RWPE2 (cell line): ENCODE measurements around the gene SLC6A16.

Experiments
- ATAC-seq: fragments of 200-7000 bp; cut with Tn5 transposase; 3 replicates; pipeline ENCODE4 v1.9.1; 2021; ENCODE audit warnings: low read depth
- DNase-seq: peaks from one replicate; pipeline ENCODE4 v3.0.0-alpha.2; 2020; ENCODE audit warnings: low spot score
- H3K27ac ChIP-seq: fragments of 450-650 bp; 2 replicates; pipeline ENCODE4 v1.5.1; 2017; ENCODE audit warnings: mild to moderate bottlenecking; ENCODE audit not compliant: poor library complexity, severe bottlenecking
- H3K27me3 ChIP-seq: fragments of 250-450 bp; sonication (Bioruptor Pico); 2 replicates; pipeline ENCODE4 v1.5.1; 2021; ENCODE audit warnings: mild to moderate bottlenecking, moderate library complexity; ENCODE audit not compliant: insufficient read depth, poor library complexity, severe bottlenecking
- H3K36me3 ChIP-seq: fragments of 250-450 bp; sonication (Bioruptor Pico); 2 replicates; pipeline ENCODE4 v1.5.1; 2020; ENCODE audit warnings: low read depth, mild to moderate bottlenecking, moderate library complexity
- H3K4me1 ChIP-seq: fragments of 250-450 bp; sonication (Bioruptor Pico); 2 replicates; pipeline ENCODE4 v1.5.1; 2021; ENCODE audit warnings: mild to moderate bottlenecking, moderate library complexity; ENCODE audit not compliant: insufficient read depth, poor library complexity, severe bottlenecking
- H3K4me3 ChIP-seq: fragments of 250-450 bp; sonication (Bioruptor Pico); 2 replicates; pipeline ENCODE4 v1.5.1; 2021; ENCODE audit warnings: mild to moderate bottlenecking, moderate library complexity; ENCODE audit not compliant: severe bottlenecking
- H3K9me3 ChIP-seq: fragments of 250-450 bp; sonication (Bioruptor Pico); 2 replicates; pipeline ENCODE4 v1.5.1; 2021; ENCODE audit warnings: mild to moderate bottlenecking, moderate library complexity; ENCODE audit not compliant: severe bottlenecking
- CTCF ChIP-seq: fragments of 450-650 bp; IDR thresholded peaks from one replicate; pipeline ENCODE4 v1.5.1; 2017; ENCODE audit warnings: mild to moderate bottlenecking, moderate library complexity; ENCODE audit not compliant: poor library complexity, severe bottlenecking

SLC6A16 gene

GRCh38 chr19:49337267-49338022 lies 12.5 kb upstream of the SLC6A16 start:
- no peak overlapping the region for H3K27ac ChIP-seq
- H3K9me3 ChIP-seq: no peaks in the 10 kb centered on the region
- DNase-seq: no peak
- H3K27me3 ChIP-seq: no peaks in the 10 kb centered on the region
- TF ChIP-seq CTCF: no peak
- no peak overlapping the region for H3K4me3 ChIP-seq
- no peaks in the 10 kb centered on the region for H3K4me1 ChIP-seq
- H3K36me3 ChIP-seq: no peaks in the 10 kb centered on the region
- no peak for ATAC-seq

GRCh38 chr19:49336482-49337266 lies 11.7 kb upstream of the SLC6A16 start:
- no peaks in the 10 kb centered on the region for H3K27me3 ChIP-seq
- DNase-seq (no peak), ATAC-seq (no peak)
- H3K4me3 ChIP-seq: no peak overlapping the region
- TF ChIP-seq CTCF: no peak
- no peaks in the 10 kb centered on the region for H3K9me3 ChIP-seq
- H3K27ac ChIP-seq: no peak overlapping the region
- H3K4me1 ChIP-seq: no peaks in the 10 kb centered on the region
- no peaks in the 10 kb centered on the region for H3K36me3 ChIP-seq

- no peak for TF ChIP-seq CTCF
- Histone ChIP-seq H3K27me3 (no peaks in the 10 kb centered on the region), H3K4me3 (no peak overlapping the region), H3K36me3 (no peaks in the 10 kb centered on the region), H3K4me1 (no peaks in the 10 kb centered on the region), H3K9me3 (no peaks in the 10 kb centered on the region), H3K27ac (no peak overlapping the region)
- DNase-seq (no peak), ATAC-seq (no peak)
Measured at GRCh38 chr19:49335784-49336481, 10.9 kb upstream of the SLC6A16 start.

- H3K9me3 ChIP-seq: no peaks in the 10 kb centered on the region
- no peak within 1 kb of the TSS for H3K27ac ChIP-seq
- TF ChIP-seq CTCF: no peak
- ATAC-seq: no peak
- H3K27me3 ChIP-seq: no peaks in the 10 kb centered on the region
- H3K4me1 ChIP-seq: no peaks in the 10 kb centered on the region
- H3K36me3 ChIP-seq: no peaks in the 10 kb centered on the region
- H3K4me3 ChIP-seq: no peak within 1 kb of the TSS
- DNase-seq: no peak
Measured at GRCh38 chr19:49335071-49335783, 10.2 kb upstream of the SLC6A16 start, which contains the start of gene CD37. CD37 (plus strand) TSS chr19:49335406; CDS start chr19:49335541, 135 bp downstream.
